H1 (cell line): ENCODE results near the gene RNF2. TPM values are rescaled to one million over a fixed set of nuclear protein-coding genes. Genes with fewer than 3 reads are reported as not detected.

Source experiments
- E2F6 ChIP-seq: IDR thresholded peaks from 2 replicates; pipeline ENCODE4 v1.6.1; 2012; ENCODE audit warnings: inconsistent platforms
- KDM1A ChIP-seq: fragments of 200-600, 300-600 bp; sonication (generic); IDR thresholded peaks from 2 replicates; pipeline ENCODE4 v1.7.1; 2016; ENCODE audit warnings: mild to moderate bottlenecking, low read length, borderline replicate concordance
- MAX ChIP-seq: IDR thresholded peaks from 2 replicates; pipeline ENCODE4 v1.6.1; 2012; ENCODE audit warnings: inconsistent platforms
- polyA plus RNA-seq, 7 experiments: library from polyadenylated mRNA; depleted of rRNA in 3 of 7; stranded (reverse) in 5 of 7; unstranded in 2 of 7; fragments of >200 nt in 5 of 7; fragments of 200-250 nt in 2 of 7; gene quantifications; 1 replicate in 5 of 7; 2 replicates in 1 of 7; 4 replicates in 1 of 7; pipeline versions ENCODE4 v1.2.1 to v1.2.3, GENCODE V29; 2011 to 2013; ENCODE audit warnings: missing spikeins in 2 of 7, mixed read lengths in 2 of 7
- total RNA-seq: library from RNA; stranded (reverse); fragmentation: NEBNext Ultra II Directional; extraction: Animal tissue kit (Norgen Biotek cat#: 25700); gene quantifications from 2 replicates; pipeline ENCODE4 v1.2.1, GENCODE V29; 2021

The RNF2 gene
- total and polyA plus RNA-seq, 2 of the 8 experiments (the other 6 are each of a cell fraction or from before 2014, with no cell fraction given), result 28.9 to 58.9 TPM

- TF ChIP-seq KDM1A (no peak), MAX (no peak), E2F6 (no peak)
- TF ChIP-seq, all 59 proteins: peak for 0
These were observed 29.7 kb upstream of the RNF2 start (continued) for GRCh38 chr1:185015631-185016030.
